H9 (cell line): ENCODE measurements around the gene SCAMP5. TPM values are rescaled to one million over a fixed set of nuclear protein-coding genes. Genes with fewer than 3 reads are reported as not detected.

Experiments used
- DNase-seq: peaks from one replicate; pipeline ENCODE4 v3.0.0-alpha.2; 2017
- H2AFZ ChIP-seq: one replicate; pipeline ENCODE4 v1.6.1; 2013; ENCODE audit warnings: mild to moderate bottlenecking, low read length, control low read depth, moderate library complexity
- H2AK5ac ChIP-seq: 2 replicates; pipeline ENCODE4 v1.6.1; 2013; ENCODE audit warnings: low read length, control low read depth, mixed read lengths; ENCODE audit not compliant: insufficient read length
- H2BK120ac ChIP-seq: one replicate; pipeline ENCODE4 v1.6.1; 2013; ENCODE audit warnings: low read depth, mild to moderate bottlenecking, low read length, control low read depth, inconsistent platforms; ENCODE audit not compliant: poor library complexity, severe bottlenecking
- H2BK12ac ChIP-seq: 2 replicates; pipeline ENCODE4 v1.6.1; 2013; ENCODE audit warnings: low read length, control low read depth, mixed read lengths, low read depth; ENCODE audit not compliant: insufficient read length
- H2BK15ac ChIP-seq: 2 replicates; pipeline ENCODE4 v1.6.1; 2013; ENCODE audit warnings: low read depth, low read length, control low read depth
- H2BK20ac ChIP-seq: one replicate; pipeline ENCODE4 v1.6.1; 2013; ENCODE audit warnings: low read depth, mild to moderate bottlenecking, low read length, control low read depth, inconsistent platforms; ENCODE audit not compliant: poor library complexity, severe bottlenecking
- H2BK5ac ChIP-seq: 2 replicates; pipeline ENCODE4 v1.6.1; 2013; ENCODE audit warnings: low read length, control low read depth, mixed read lengths; ENCODE audit not compliant: insufficient read length
- H3K14ac ChIP-seq: 2 replicates; pipeline ENCODE4 v1.6.1; 2013; ENCODE audit warnings: low read length, control low read depth; ENCODE audit not compliant: insufficient read depth
- H3K18ac ChIP-seq: 2 replicates; pipeline ENCODE4 v1.6.1; 2013; ENCODE audit warnings: low read depth, mild to moderate bottlenecking, mixed read lengths, low read length, control low read depth; ENCODE audit not compliant: insufficient read length
- H3K23ac ChIP-seq: 2 replicates; pipeline ENCODE4 v1.6.1; 2013; ENCODE audit warnings: low read length, control low read depth, mixed read lengths, low read depth; ENCODE audit not compliant: insufficient read length
- H3K23me2 ChIP-seq: 2 replicates; pipeline ENCODE4 v1.6.1; 2013; ENCODE audit warnings: low read depth, mild to moderate bottlenecking, mixed read lengths, low read length, control low read depth; ENCODE audit not compliant: insufficient read length, poor library complexity, severe bottlenecking
- H3K27ac ChIP-seq: 2 replicates; pipeline ENCODE4 v1.5.1; 2013; ENCODE audit warnings: low read length, control low read depth, mixed read lengths, low read depth; ENCODE audit not compliant: insufficient read length
- H3K27me3 ChIP-seq: 2 replicates; pipeline ENCODE4 v1.6.1; 2013; ENCODE audit warnings: low read length, control low read depth, inconsistent platforms; ENCODE audit not compliant: insufficient read depth
- H3K4ac ChIP-seq: 2 replicates; pipeline ENCODE4 v1.6.1; 2013; ENCODE audit warnings: low read depth, mild to moderate bottlenecking, control low read depth, inconsistent platforms, low read length, moderate library complexity
- H3K4me1 ChIP-seq: 2 replicates; pipeline ENCODE4 v1.6.1; 2013; ENCODE audit warnings: low read length, control low read depth, inconsistent platforms; ENCODE audit not compliant: insufficient read depth
- H3K4me2 ChIP-seq: 2 replicates; pipeline ENCODE4 v1.6.1; 2013; ENCODE audit warnings: low read length, control low read depth, mixed read lengths; ENCODE audit not compliant: insufficient read length, insufficient read depth
- H3K56ac ChIP-seq: 2 replicates; pipeline ENCODE4 v1.6.1; 2013; ENCODE audit warnings: low read depth, mild to moderate bottlenecking, mixed read lengths, low read length, control low read depth; ENCODE audit not compliant: insufficient read length
- H3K79me1 ChIP-seq: 2 replicates; pipeline ENCODE4 v1.6.1; 2013; ENCODE audit warnings: low read depth, mild to moderate bottlenecking, moderate library complexity, low read length, control low read depth, inconsistent platforms; ENCODE audit not compliant: insufficient read depth, poor library complexity, severe bottlenecking
- H3K79me2 ChIP-seq: 2 replicates; pipeline ENCODE4 v1.6.1; 2013; ENCODE audit warnings: low read length, control low read depth, inconsistent platforms; ENCODE audit not compliant: insufficient read depth
- H3K9ac ChIP-seq: 2 replicates; pipeline ENCODE4 v1.6.1; 2013; ENCODE audit warnings: low read length, control low read depth, mixed read lengths; ENCODE audit not compliant: insufficient read length; ENCODE audit errors: extremely low read depth
- H3K9me3 ChIP-seq: one replicate; pipeline ENCODE4 v1.6.1; 2013; ENCODE audit warnings: low read depth, low read length, inconsistent platforms; ENCODE audit not compliant: control insufficient read depth
- H3T11ph ChIP-seq: one replicate; pipeline ENCODE4 v1.6.1; 2013; ENCODE audit warnings: mild to moderate bottlenecking, low read length, control low read depth, inconsistent platforms
- H4K20me1 ChIP-seq: one replicate; pipeline ENCODE4 v1.6.1; 2013; ENCODE audit not compliant: control insufficient read depth, insufficient read length, insufficient read depth
- H4K5ac ChIP-seq: 2 replicates; pipeline ENCODE4 v1.6.1; 2013; ENCODE audit warnings: low read depth, mild to moderate bottlenecking, mixed read lengths, low read length, control low read depth; ENCODE audit not compliant: insufficient read length
- H4K8ac ChIP-seq: replicated peaks from 2 replicates; pipeline ENCODE4 v1.6.1; 2013; ENCODE audit warnings: low read length, control low read depth, mixed read lengths, low read depth; ENCODE audit not compliant: insufficient read length
- H4K91ac ChIP-seq: 2 replicates; pipeline ENCODE4 v1.6.1; 2013; ENCODE audit warnings: low read depth, mild to moderate bottlenecking, moderate library complexity, mixed read lengths, low read length, control low read depth; ENCODE audit not compliant: insufficient read length
- H3K27ac Mint-ChIP-seq, 3 experiments: 2 replicates in 2 of 3; 3 replicates in 1 of 3; pipeline ENCODE4 v1.8.0; 2020 to 2021; ENCODE audit warnings: mixed read lengths in 3 of 3, mild to moderate bottlenecking in 1 of 3, moderate library complexity in 1 of 3
- H3K27me3 Mint-ChIP-seq: 2 replicates; pipeline ENCODE4 v1.8.0; 2021; ENCODE audit warnings: low read depth, mild to moderate bottlenecking, moderate library complexity, mixed read lengths
- H3K36me3 Mint-ChIP-seq, 3 experiments: 2 replicates in 2 of 3; 3 replicates in 1 of 3; pipeline ENCODE4 v1.8.0; 2020 to 2021; ENCODE audit warnings: low read depth in 3 of 3, mixed read lengths in 3 of 3; ENCODE audit not compliant: insufficient read depth in 1 of 3
- H3K4me1 Mint-ChIP-seq, 2 experiments: 2 replicates each; pipeline ENCODE4 v1.8.0; 2020; ENCODE audit warnings: mixed read lengths in 2 of 2
- H3K4me3 Mint-ChIP-seq, 2 experiments: 2 replicates in 1 of 2; 3 replicates in 1 of 2; pipeline ENCODE4 v1.8.0; 2020 to 2021; ENCODE audit warnings: mild to moderate bottlenecking in 2 of 2, mixed read lengths in 2 of 2, moderate library complexity in 1 of 2
- H3K9me3 Mint-ChIP-seq, 2 experiments: 2 replicates in 1 of 2; 3 replicates in 1 of 2; pipeline ENCODE4 v1.8.0; 2020; ENCODE audit warnings: mild to moderate bottlenecking in 2 of 2, mixed read lengths in 2 of 2, moderate library complexity in 1 of 2
- CTCF ChIP-seq: fragments of 200-600 bp; sonication (generic); conservative IDR thresholded peaks from 3 replicates; pipeline ENCODE4 v1.8.0; 2021; ENCODE audit warnings: antibody characterized with exemption, mild to moderate bottlenecking
- WGBS: extraction: QIAGEN DNeasy Blood & Tissue Kit; methylation state at CpG from one replicate; pipeline ENCODE4 v1.1.7; 2013; ENCODE audit warnings: missing lambda C conversion rate, low lambda C conversion rate, mixed read lengths; ENCODE audit not compliant: insufficient read length; ENCODE audit errors: extremely low coverage; 5-methylcytosine and 5-hydroxymethylcytosine counted together
- total RNA-seq: library from RNA; stranded (reverse); gene quantifications from 2 replicates; pipeline ENCODE4 v1.2.1, GENCODE V29; 2021

The SCAMP5 gene
- total RNA-seq, 1 experiment from 2014 or later = 47.8 TPM

GRCh38 chr15:74978077-74978476 lies 17.3 kb upstream of the SCAMP5 start:
- H3K4me1 ChIP-seq = no peaks in the 10 kb centered on the region
- no peak overlapping the region for H4K91ac ChIP-seq
- no peaks in the 10 kb centered on the region for H3K79me2 ChIP-seq
- H3K14ac ChIP-seq = no peak overlapping the region
- H2BK20ac ChIP-seq = no peak overlapping the region
- H3K27me3 ChIP-seq = no peaks in the 10 kb centered on the region
- no peak overlapping the region for H4K8ac ChIP-seq
- H3K36me3 Mint-ChIP-seq = peaks cover 0 to 2% (median 0%) of the 10 kb centered on the region in 3 experiments; a peak in 1 of 7 replicates
- WGBS = no CpG with 5 or more reads among the region's 1 CpG
- H3K9me3 Mint-ChIP-seq = 0 out of 5 replicates have a peak, but pooled peaks cover 0 to 2% of the 10 kb centered on the region in 2 experiments
- no peak overlapping the region for H4K5ac ChIP-seq
- no peaks in the 10 kb centered on the region for H4K20me1 ChIP-seq
- no peak overlapping the region for H2AK5ac ChIP-seq
- no peak overlapping the region for H3T11ph ChIP-seq
- H3K9me3 ChIP-seq = no peaks in the 10 kb centered on the region
- peaks cover 3 to 22% of the 10 kb centered on the region in 2 experiments; a peak in 3 of 4 replicates for H3K4me1 Mint-ChIP-seq
- H3K27me3 Mint-ChIP-seq = peaks cover 10% of the 10 kb centered on the region
- H3K23ac ChIP-seq = no peak overlapping the region
- H2BK120ac ChIP-seq = no peak overlapping the region
- H3K9ac ChIP-seq = no peak overlapping the region
- no peak overlapping the region for H3K4me2 ChIP-seq
- no peak for DNase-seq
- H3K18ac ChIP-seq = no peak overlapping the region
- no peak overlapping the region for H3K56ac ChIP-seq
- H3K27ac Mint-ChIP-seq = peak overlapping the region in 1 of 3 experiments; percentile 32; a peak in 2 of 7 replicates
- H3K79me1 ChIP-seq = no peaks in the 10 kb centered on the region
- no peak overlapping the region for H3K4ac ChIP-seq
- TF ChIP-seq CTCF = no peak
- no peak overlapping the region for H3K4me3 Mint-ChIP-seq
- H2BK15ac ChIP-seq = no peak overlapping the region
- H2BK5ac ChIP-seq = no peak overlapping the region
- H2AFZ ChIP-seq = no peak overlapping the region
- no peak overlapping the region for H3K27ac ChIP-seq
- no peaks in the 10 kb centered on the region for H3K23me2 ChIP-seq
- H2BK12ac ChIP-seq = no peak overlapping the region
